Activated naive CD8-positive, alpha-beta T cell (primary cell): ENCODE measurements around the gene NODAL.

Experiments used
- H3K27ac Mint-ChIP-seq: one replicate; pipeline ENCODE4 v1.8.0; 2021; ENCODE audit warnings: mixed read lengths
- H3K27me3 Mint-ChIP-seq: one replicate; pipeline ENCODE4 v1.8.0; 2021; ENCODE audit warnings: mixed read lengths
- H3K36me3 Mint-ChIP-seq: one replicate; pipeline ENCODE4 v1.8.0; 2021; ENCODE audit warnings: mixed read lengths
- H3K4me1 Mint-ChIP-seq: one replicate; pipeline ENCODE4 v1.8.0; 2021; ENCODE audit warnings: low read depth, mixed read lengths
- H3K4me3 Mint-ChIP-seq: one replicate; pipeline ENCODE4 v1.8.0; 2021; ENCODE audit warnings: mild to moderate bottlenecking, mixed read lengths
- H3K9me3 Mint-ChIP-seq: one replicate; pipeline ENCODE4 v1.8.0; 2021; ENCODE audit warnings: low read depth, mixed read lengths

NODAL gene

DNA sequence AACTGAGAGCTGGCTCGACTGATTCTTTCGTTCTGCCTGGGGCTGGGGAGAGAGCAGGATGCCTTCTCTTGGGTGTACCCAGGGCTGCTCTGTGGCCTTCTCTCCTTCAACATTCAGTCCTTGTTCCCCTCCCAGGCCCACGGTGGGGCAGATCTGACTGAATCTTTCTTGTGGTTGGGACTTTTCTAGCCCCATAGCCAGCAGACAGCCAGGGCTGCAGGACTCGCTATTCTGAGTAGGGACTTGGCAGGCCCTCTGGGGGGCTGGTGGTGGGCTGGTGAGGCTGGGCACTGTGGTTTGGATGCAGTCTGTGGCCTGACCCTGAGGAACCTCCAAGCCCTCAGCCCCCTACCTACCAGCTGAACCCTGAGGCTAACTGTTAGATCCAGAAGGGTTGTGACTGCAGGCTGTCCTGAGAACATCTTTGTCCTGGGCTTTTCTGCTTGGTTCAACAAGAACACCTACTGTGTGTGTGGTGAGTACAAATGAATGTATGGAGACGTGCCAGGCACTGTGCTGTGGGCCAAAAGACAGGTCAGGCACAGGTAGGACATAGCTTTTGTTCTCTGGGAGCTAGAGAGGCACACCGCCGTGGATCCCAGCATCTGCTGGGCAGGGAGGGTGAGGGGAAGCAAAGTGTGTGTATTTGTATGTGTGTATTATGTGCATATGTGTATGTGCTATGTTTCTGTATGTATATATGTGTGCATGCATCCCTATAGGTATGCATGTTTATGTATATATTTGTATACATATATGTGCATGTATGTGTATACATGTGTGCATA is 35.0 kb upstream of the NODAL start:
- Mint-ChIP-seq H3K27me3 (peaks cover 1% of the 10 kb centered on the region), H3K9me3 (no peaks in the 10 kb centered on the region), H3K4me3 (peak overlapping the region; percentile 51), H3K36me3 (no peaks in the 10 kb centered on the region), H3K4me1 (peaks cover 42% of the 10 kb centered on the region), H3K27ac (no peak overlapping the region)

DNA sequence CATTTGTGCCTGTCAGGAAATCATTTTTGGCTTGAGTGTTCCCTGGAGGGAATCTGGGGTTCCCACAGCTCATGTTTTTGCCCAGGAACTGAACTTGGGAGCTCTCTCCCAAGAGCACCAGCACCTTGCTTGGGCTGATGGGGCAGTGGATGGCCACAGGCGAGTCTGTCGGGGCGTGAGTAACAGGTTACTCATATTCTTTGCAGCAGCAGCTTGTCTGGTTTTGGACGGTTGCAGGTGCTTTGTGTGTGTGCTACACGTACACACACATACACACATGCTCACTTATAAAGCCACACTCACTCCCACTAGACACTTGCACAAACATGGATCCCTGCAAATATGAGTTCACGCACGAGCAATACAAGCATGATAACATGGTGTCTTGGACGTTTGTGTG is 34.2 kb upstream of the NODAL start:
- Mint-ChIP-seq H3K27ac (no peak overlapping the region), H3K9me3 (no peaks in the 10 kb centered on the region), H3K36me3 (no peaks in the 10 kb centered on the region), H3K4me3 (no peak overlapping the region), H3K27me3 (no peaks in the 10 kb centered on the region), H3K4me1 (peaks cover 38% of the 10 kb centered on the region)

DNA sequence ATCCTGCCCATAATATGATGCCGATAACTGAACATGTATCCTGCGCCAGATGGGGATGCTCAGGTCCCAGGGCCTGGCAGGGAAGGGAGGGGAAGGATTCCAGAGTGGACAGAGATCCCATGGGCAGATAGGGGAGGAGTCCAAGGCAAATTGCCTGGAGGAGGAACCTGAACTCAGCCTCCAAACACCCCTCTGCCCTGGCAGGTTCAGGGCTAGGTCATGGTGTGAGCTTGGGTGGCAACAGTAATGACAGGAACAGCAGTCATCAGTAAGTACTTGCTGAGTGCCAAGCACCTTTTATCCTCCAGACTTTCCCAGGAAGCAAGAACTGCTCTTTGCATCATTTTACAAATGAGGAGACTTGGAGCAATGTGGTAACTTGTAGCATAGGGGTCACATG is 33.3 kb upstream of the NODAL start:
- Mint-ChIP-seq H3K4me3 (no peak overlapping the region), H3K36me3 (no peaks in the 10 kb centered on the region), H3K4me1 (peaks cover 29% of the 10 kb centered on the region), H3K27ac (no peak overlapping the region), H3K9me3 (no peaks in the 10 kb centered on the region), H3K27me3 (no peaks in the 10 kb centered on the region)

DNA sequence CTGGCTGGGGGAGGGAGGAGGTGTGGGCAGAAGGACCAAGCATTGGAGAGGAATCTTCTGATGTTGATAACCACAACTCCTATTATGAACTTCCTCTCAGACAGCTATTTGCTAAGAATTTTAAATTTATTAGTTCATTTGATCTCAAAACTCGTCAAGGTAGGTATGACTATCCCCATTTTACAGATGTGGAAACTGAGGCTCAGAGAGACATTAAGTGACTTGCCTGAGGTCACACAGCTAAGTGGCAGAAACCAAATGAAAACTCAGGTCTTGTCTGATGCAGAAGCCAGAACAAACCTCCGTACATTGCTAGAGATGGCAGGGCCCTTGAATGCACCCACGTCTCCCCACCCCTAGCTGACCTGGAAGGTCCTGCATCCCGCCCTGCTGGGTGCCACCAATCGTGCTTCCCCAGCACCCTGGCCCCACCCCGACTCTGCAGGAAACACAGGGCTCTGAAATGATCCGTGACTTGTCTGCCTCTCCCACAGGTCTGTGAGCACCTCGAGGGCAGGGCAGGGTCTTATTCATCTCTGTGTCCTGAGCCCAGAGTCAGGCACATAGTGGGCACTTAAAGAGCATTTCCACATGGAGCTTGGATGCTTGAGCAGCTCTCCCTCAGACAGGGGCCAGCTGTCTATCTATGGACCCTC is 31.4 kb upstream of the NODAL start:
- Mint-ChIP-seq H3K4me3 (no peak overlapping the region), H3K27ac (no peak overlapping the region), H3K4me1 (peaks cover 22% of the 10 kb centered on the region), H3K36me3 (no peaks in the 10 kb centered on the region), H3K27me3 (no peaks in the 10 kb centered on the region), H3K9me3 (no peaks in the 10 kb centered on the region)

DNA sequence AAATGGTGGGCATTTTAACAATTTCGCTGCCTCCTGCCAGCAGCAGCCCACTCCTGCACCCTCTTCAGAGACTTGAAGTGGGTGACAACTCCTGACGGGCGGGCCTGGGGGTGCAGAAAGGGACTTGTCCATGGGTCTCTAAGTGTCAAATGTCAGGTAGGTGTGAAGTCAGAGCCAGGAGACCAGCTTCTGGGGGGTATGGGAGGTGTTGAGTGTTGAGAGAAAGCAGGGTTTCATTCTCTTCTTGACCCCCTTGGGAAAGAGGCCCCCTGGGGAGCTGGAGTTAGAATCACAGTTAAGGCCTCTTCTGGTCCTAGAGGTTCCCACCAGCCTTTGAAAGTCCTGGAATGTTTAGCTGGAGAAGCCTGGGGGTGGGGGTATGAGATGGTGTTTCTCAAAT is 25.5 kb upstream of the NODAL start:
- Mint-ChIP-seq H3K36me3 (no peaks in the 10 kb centered on the region), H3K27me3 (no peaks in the 10 kb centered on the region), H3K4me1 (no peaks in the 10 kb centered on the region), H3K27ac (no peak overlapping the region), H3K4me3 (no peak overlapping the region), H3K9me3 (no peaks in the 10 kb centered on the region)

DNA sequence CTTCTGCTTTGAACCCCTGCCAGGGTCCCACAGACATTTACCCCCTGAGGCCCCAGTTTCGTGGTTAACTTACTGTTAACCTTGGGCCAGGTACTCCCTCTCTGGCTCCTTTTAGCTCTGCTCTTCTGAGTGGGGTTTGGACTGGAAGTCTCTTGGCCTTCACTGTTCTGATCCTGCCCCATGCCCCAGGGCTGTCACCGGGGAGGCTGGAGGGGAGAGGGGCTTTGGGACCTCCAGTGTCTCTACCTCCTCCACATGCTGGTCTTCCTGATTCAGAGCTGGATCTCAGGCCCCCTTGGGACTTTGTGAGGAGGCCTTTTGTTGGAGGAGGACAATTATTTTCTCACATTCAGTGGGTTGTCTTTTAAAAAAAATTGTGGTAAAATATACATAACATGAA is 24.4 kb upstream of the NODAL start:
- Mint-ChIP-seq H3K36me3 (no peaks in the 10 kb centered on the region), H3K9me3 (no peaks in the 10 kb centered on the region), H3K4me1 (no peaks in the 10 kb centered on the region), H3K27ac (no peak overlapping the region), H3K4me3 (no peak overlapping the region), H3K27me3 (peaks cover 4% of the 10 kb centered on the region)

DNA sequence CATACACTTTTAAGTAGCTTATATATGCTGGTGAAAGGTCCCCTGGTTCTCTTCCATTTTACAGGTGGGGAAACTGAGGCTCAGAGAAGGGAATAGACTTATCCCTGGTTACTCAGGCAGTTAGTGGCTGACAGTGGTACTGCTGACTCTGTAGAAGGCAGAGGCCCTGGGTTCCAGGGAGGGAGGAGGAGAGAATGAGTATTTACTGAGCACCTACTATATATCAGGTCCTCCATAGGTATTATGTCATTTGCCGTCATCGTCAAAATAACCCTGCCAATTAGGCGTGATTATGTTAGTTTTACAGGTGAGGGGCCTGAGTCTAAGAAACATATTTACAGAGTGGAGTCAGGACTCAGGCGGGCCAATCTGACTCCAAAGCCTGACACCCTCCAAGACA is 23.8 kb upstream of the NODAL start:
- H3K27ac Mint-ChIP-seq, result no peak overlapping the region
- H3K36me3 Mint-ChIP-seq, result no peaks in the 10 kb centered on the region
- peaks cover 6% of the 10 kb centered on the region for H3K27me3 Mint-ChIP-seq
- no peaks in the 10 kb centered on the region for H3K9me3 Mint-ChIP-seq
- no peaks in the 10 kb centered on the region for H3K4me1 Mint-ChIP-seq
- H3K4me3 Mint-ChIP-seq, result no peak overlapping the region

DNA sequence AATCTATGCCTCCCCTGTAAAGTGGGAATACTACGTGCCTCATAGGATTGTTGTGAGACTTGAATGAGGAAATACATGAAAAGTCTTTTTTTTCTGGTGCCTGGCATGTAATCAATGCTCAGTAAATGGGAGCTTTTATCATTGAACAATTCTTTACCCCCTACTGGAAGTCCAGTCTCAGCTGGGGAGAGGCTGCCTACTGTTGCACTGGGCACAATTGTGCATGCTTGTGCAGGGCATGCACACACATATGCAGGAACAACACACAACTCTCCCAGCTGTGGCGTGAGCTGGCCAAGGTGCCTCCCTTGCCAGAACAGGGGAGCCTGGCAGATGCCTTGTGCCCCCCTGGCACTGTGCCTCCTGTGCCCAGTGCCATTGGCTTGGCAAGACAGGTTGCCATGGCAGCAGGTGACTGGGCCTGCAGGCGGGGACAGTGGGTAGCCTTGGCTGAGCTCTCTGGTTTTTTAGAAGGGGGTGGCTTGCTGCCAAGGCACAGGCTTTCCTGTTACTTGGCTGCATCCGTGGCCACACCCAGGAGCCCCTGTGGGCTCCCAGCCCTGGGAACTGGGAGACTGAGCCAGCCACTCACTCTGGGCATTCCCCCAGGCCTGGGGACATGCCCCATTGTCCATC is 21.0 kb upstream of the NODAL start:
- Mint-ChIP-seq H3K4me3 (no peak overlapping the region), H3K36me3 (no peaks in the 10 kb centered on the region)

DNA sequence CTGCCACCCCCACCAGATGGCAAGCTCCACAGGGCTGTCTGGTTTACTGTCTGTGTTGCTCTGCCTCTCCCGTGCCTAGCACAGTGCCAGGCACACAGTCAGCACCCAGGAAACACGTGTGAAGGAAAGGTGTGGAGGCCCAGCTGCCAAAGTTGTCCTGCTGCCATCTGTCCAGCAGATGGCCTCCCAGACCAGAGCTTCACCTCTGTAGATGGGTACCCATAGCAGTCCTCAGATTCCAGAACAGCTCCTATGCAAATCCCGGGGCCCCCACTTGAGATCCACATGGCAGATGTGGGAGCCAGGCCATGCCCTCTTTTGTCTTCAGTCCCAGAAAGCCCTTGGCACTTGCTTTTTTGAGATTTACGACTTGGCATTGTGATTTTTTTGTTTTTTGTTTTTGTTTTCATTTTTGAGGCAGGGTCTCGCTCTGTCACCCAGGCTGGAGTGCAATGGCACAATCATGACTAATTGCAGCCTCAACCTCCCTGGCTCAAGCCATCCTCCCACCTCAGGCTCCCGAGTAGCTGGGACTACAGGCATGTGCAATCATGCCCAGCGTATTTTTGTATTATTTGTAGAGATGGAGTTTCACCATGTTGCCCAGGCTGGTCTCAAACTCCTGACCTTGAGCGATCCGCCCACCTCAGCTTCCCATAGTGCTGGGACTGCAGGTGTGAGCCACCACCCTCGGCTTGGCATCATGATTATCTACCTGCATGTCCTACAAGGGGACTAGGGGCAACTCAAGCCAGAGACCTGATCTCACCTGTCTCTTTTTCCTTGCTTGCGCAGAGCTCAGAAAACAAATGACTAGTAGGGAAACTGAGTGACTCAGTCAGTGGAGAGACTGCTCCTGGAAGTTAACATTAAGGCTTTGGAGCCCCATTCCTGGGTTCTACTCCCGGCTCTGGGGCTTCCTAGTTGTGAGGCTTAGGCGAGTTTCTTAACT is 20.2 kb upstream of the NODAL start:
- Mint-ChIP-seq H3K36me3 (no peaks in the 10 kb centered on the region), H3K4me3 (no peak overlapping the region), H3K27me3 (peaks cover 18% of the 10 kb centered on the region), H3K27ac (no peak overlapping the region), H3K4me1 (peaks cover 9% of the 10 kb centered on the region), H3K9me3 (no peaks in the 10 kb centered on the region)

More for the DNA sequence above, 21.0 kb upstream of the NODAL start:
- Mint-ChIP-seq H3K27ac (no peak overlapping the region), H3K9me3 (no peaks in the 10 kb centered on the region), H3K27me3 (peaks cover 16% of the 10 kb centered on the region), H3K4me1 (peaks cover 9% of the 10 kb centered on the region)

DNA sequence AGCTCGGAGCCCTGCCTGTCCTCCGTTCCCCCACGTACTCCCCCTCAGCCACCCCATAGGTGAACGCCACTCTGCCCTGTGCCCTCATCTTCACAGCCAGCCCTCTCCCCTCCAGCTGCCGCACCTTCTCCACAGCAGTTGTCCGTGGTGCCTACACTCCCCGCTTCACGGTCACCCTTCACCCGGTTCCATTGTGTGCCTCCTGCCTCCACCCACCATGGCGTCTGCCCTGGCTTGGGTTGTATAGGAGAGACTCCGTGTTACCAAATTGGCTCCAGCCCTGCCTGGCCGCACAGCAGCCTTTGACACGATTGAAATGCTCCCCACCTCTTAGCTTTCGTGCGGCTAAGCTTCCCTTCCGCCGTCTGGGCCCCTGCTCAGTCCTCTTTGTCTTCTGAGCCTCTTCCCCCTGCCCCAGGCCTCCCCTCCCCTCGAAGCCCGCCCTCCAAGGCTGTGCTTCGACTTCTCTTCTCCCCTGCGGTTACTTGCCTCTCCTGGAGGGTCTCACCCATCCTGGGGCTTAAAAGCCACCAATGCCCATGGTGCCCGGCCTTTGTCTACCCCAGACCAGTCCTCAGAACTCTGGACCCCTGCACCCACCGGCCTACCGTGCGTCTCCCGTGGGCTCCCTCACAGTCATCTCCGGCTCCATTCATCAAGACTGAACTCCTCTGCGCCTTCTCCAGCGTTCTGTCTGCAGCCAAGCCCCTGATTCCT is 18.5 kb upstream of the NODAL start:
- no peak overlapping the region for H3K4me3 Mint-ChIP-seq
- H3K36me3 Mint-ChIP-seq, result no peaks in the 10 kb centered on the region
- no peaks in the 10 kb centered on the region for H3K9me3 Mint-ChIP-seq
- peaks cover 9% of the 10 kb centered on the region for H3K4me1 Mint-ChIP-seq
- H3K27me3 Mint-ChIP-seq, result peaks cover 18% of the 10 kb centered on the region
- H3K27ac Mint-ChIP-seq, result no peak overlapping the region

DNA sequence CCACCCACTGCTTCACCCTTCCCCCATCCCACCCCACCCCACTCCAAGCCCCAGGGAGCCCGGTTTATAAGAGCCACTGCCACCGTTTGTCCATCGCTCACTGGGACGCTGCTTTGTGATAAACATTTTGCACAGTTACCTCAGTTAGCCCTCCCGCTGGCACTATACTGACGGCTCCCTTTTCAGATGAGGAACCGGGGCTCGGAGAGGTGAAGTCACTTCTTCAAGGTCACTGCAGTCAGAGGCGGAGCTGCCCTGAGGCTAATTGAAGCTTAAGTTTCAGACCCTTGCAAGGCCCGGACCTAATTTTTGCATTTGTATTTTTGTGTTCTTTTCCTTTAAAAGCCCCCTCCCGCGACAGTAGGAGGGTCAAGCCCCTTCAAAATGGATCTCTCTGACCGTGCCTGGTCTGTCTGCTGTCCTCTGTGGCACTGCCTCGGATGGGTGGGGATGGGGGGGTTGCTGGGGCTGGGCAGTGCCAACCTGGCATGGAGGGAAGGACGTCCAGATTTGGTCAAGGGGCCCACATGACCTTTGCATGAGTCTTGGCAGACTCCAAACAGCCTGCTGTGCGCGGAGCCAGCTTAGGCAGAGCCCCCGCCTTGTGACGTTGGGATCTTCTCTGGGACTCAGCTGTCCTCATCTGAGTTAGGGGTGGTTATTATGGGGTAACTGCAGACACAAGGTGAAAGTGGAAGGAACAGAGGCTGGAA is 17.7 kb upstream of the NODAL start:
- H3K9me3 Mint-ChIP-seq, result no peaks in the 10 kb centered on the region
- H3K36me3 Mint-ChIP-seq, result no peaks in the 10 kb centered on the region
- peak overlapping the region; percentile 20 for H3K4me3 Mint-ChIP-seq
- no peak overlapping the region for H3K27ac Mint-ChIP-seq
- peaks cover 9% of the 10 kb centered on the region for H3K4me1 Mint-ChIP-seq
- peaks cover 18% of the 10 kb centered on the region for H3K27me3 Mint-ChIP-seq

DNA sequence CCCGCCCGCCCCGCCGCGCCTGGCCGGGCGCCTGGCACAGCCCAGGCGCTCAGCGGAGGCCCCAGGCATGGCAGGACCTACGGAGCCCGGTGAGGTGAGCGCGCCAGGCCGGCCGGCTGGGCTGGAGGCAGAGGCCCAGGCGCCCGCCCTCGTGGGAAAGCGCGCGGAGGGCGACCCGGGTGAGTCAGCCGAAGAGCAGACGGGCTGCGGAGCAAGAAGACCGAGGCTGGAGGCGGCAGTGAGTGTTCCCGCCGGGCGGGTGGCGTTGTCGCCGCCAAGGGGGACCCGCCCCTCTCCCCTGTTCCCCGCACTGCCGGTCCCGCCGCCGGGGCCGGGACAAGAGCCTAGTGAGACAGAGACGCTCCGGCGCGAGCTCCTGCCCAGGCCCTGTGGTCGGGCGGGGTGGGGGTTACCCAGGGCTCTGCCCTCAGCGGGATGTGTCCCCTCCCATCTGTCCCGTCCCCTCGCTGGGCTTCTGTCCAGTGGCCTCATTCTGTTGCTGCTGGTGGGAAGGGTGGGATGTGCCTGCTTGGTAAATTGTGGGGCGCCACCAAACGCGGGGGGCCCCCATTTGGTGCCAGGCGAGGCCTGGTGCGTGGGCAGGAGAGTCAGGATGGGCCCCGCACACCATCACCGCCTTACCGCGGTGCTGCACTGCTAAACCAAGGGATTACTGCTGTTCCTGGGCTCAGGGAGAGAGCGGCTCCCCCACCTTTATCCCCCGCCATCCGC is 17.0 kb upstream of the NODAL start:
- H3K9me3 Mint-ChIP-seq, result no peaks in the 10 kb centered on the region
- H3K4me3 Mint-ChIP-seq, result peak overlapping the region; percentile 63

DNA sequence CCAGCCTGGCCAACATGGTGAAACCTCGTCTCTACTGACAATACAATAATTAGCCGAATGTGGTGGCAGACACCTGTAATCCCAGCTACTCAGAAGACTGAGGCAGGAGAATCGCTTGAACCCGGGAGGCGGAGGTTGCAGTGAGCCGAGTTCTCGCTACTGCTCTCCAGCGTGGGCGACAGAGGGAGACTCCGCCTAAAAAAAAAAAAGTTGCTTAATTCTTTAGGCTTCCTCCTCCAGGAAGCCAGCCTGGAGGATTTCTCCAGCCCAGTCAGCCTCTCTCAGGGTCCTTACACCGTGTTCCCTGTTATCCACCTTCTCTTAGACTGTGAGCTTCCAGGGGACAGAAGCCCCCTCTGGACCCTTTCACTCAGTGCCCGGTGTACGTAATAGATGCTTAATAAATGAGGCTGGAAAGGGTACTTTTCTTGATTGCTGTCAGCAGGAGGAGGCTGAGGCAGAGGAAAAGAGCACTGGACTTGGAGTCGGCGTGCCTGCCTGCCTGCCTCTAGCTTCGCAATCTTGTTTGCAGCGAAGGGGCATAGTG is 16.4 kb upstream of the NODAL start:
- H3K4me1 Mint-ChIP-seq, result peaks cover 9% of the 10 kb centered on the region
- H3K9me3 Mint-ChIP-seq, result no peaks in the 10 kb centered on the region
- no peak overlapping the region for H3K4me3 Mint-ChIP-seq
- no peak overlapping the region for H3K27ac Mint-ChIP-seq
- peaks cover 18% of the 10 kb centered on the region for H3K27me3 Mint-ChIP-seq
- H3K36me3 Mint-ChIP-seq, result no peaks in the 10 kb centered on the region

More for the DNA sequence above, 17.0 kb upstream of the NODAL start:
- H3K27me3 Mint-ChIP-seq, result peaks cover 18% of the 10 kb centered on the region
- H3K36me3 Mint-ChIP-seq, result no peaks in the 10 kb centered on the region
- H3K4me1 Mint-ChIP-seq, result peaks cover 9% of the 10 kb centered on the region
- no peak overlapping the region for H3K27ac Mint-ChIP-seq
